Measurements from ENCODE around the gene TNFSF8. TPM values are rescaled to one million over a fixed set of nuclear protein-coding genes. Genes with fewer than 3 reads are reported as not detected.

The TNFSF8 gene
- total and polyA plus RNA-seq, 9 of the 15 experiments (the other 6 are each of a cell fraction or from before 2014, with no cell fraction given), result 0.09 TPM; not detected in 8

- TF ChIP-seq BACH1 (tag; IDR thresholded peaks at IDR 0.05), result no peak
- no peak for TF ChIP-seq ZNF431 (CRISPR knock-in tag; IDR thresholded peaks at IDR 0.05)
- no peak for TF ChIP-seq POLR3A (IDR thresholded peaks at IDR 0.05; ENCODE audit: borderline replicate concordance, extremely low read depth, insufficient read depth, insufficient read length)
- TF ChIP-seq ID3 (CRISPR knock-in tag; IDR thresholded peaks at IDR 0.05), result no peak
- TF ChIP-seq ID3 (tag; IDR thresholded peaks at IDR 0.05), result no peak
- TF ChIP-seq SRF (CRISPR knock-in tag; IDR thresholded peaks at IDR 0.05), result no peak
- TF ChIP-seq BHLHE40 (IDR thresholded peaks at IDR 0.05; ENCODE audit: low read length), result no peak
- no peak for TF ChIP-seq ZNF212 (CRISPR knock-in tag; IDR thresholded peaks at IDR 0.05)
- TF ChIP-seq MAZ (CRISPR knock-in tag; conservative IDR thresholded peaks at IDR 0.05 in 1 of 2, IDR thresholded peaks at IDR 0.05 in 1 of 2), result no peak
- TF ChIP-seq MCM5 (IDR thresholded peaks at IDR 0.05; ENCODE audit: low read depth), result no peak
- no peak for TF ChIP-seq RHOXF2B (CRISPR knock-in tag; conservative IDR thresholded peaks at IDR 0.05)
- no peak for TF ChIP-seq MAX (CRISPR knock-in tag; IDR thresholded peaks at IDR 0.05)
- TF ChIP-seq E2F5 (CRISPR knock-in tag; IDR thresholded peaks at IDR 0.05), result no peak
- no peak for TF ChIP-seq EP300 (IDR thresholded peaks at IDR 0.05; ENCODE audit: low read length)
Observed at GRCh38 chr9:114900942-114901802, 29.2 kb downstream of the TNFSF8 start (continued).
